HG03045 (cell line): Measurements from ENCODE around the gene CHIA.
"Not testable (repeated sequence)": the region's sequence is repeated elsewhere in the genome, so short reads cannot be mapped to it uniquely, and the experiment has no call there.

Experiments
- ATAC-seq: cut with Tn5 transposase; IDR thresholded peaks from one replicate; pipeline ENCODE4 v1.9.1; 2021; ENCODE audit warnings: mild to moderate bottlenecking, moderate library complexity; ENCODE audit not compliant: unreplicated experiment

The CHIA gene

DNA sequence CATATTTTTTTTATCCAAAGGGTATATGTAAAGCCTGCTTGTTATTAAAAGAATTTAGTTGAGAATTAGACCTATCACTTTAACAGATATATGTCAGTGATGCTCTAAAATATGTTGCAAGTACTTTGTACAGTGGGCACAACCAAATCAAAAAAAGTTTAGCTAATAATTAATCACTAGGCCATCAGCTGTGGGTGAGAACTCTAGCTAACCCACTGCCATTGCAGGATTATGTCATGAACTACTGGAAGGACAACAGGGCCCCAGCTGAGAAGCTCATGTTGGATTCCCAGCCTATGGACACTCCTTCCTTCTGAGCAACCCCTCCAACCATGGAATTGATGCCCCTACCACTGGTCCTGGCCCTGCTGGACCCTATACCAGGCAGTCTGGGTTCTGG is 6.8 kb upstream of the CHIA start:
- ATAC-seq = no peak

- ATAC-seq = no peak
Observed at GRCh38 chr1:111285879-111286278, 4.8 kb upstream of the CHIA start.

DNA sequence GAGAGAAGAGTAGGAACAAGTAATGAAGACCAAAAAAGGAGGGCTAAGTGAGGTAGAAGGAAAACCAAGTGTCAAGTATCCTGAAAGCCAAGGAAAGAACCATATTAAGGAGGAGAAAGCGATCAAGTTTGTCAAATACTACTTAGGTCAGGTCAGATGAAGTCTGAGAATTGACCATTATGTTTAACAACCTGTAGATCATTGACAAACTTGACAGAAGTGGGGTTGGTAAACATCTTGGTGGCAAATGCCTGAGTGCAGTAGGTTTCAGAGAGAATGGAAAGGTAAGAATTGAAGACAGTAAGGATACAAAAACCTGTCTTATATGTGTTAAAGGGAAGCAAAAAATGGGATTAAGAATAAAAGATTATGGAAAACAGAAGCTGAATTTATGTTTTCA is 3.7 kb upstream of the CHIA start:
- ATAC-seq = no peak

DNA sequence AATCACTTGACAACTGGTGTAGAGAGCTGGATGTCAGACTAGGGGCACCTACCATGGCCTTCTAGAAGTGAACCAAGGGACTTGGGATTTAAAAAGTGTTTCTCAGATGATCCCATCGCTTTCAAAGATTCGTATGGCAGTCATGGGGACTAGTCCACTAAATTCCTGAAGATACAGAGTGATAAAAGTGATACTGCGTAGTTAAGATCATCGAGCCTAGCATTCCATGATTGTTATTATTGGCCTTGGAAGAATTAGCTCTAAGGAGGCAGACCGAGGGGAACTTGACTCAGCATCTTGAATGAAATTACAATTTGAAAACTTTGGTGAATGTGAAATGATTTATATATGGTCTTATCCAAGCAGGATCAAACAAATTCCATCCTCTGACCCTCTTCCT is 1.3 kb upstream of the CHIA start:
- no peak for ATAC-seq

DNA sequence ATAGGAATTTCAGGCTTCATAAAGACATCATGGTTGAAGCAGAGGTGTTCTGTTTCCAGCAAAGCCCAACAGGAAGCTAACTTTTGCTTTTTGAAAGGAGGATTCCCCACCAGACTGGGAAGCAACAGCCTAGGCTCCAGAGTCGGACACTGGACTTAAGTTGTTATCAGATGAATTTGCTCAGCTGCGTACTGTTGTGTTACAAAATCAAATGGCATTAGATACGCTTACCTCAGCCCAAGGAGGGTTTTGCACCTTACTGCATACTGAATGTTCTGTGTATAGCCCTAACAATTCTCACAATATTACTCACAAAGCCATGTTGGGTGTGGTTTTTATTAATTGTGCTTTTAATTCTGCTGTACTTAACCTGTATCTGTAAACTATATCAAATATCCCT is 547 bp upstream of the CHIA start:
- ATAC-seq = no peak

GRCh38 chr1:111294390-111294789 is 3.7 kb downstream of the CHIA start:
- ATAC-seq = no peak

GRCh38 chr1:111302374-111302773 is 11.7 kb downstream of the CHIA start:
- no peak for ATAC-seq

DNA sequence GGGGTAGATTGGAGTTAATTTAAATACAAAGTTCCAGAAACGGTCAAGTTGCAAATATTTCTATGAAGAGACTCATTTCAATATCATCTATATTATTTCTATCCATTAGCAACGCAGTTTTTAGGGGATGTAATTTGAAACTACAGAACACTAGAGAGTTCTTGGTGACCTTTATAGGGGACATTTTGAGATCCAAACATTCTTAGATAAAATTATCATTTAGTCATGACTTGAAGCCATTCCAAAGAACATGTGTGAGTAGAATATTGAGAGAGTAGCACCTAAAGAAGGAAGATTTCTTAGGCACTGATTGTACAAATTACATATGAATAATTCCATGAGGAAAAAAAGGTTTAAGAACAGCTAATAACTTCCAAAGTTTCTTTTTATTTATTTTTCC is 19.0 kb downstream of the CHIA start:
- no peak for ATAC-seq

DNA sequence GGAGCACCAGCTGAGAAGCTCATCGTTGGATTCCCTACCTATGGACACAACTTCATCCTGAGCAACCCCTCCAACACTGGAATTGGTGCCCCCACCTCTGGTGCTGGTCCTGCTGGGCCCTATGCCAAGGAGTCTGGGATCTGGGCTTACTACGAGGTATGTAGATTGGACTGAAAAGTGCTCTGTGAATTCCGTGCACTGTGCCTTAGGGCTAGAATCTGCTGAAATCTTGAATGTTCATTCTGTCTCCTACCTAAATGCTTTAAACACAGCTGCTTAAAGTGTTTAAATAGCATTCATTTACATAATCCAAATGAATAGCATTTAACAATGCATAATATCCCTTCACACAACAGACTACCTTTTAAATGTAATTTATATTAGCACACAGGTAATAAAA is 27.9 kb downstream of the CHIA start:
- ATAC-seq = no peak

DNA sequence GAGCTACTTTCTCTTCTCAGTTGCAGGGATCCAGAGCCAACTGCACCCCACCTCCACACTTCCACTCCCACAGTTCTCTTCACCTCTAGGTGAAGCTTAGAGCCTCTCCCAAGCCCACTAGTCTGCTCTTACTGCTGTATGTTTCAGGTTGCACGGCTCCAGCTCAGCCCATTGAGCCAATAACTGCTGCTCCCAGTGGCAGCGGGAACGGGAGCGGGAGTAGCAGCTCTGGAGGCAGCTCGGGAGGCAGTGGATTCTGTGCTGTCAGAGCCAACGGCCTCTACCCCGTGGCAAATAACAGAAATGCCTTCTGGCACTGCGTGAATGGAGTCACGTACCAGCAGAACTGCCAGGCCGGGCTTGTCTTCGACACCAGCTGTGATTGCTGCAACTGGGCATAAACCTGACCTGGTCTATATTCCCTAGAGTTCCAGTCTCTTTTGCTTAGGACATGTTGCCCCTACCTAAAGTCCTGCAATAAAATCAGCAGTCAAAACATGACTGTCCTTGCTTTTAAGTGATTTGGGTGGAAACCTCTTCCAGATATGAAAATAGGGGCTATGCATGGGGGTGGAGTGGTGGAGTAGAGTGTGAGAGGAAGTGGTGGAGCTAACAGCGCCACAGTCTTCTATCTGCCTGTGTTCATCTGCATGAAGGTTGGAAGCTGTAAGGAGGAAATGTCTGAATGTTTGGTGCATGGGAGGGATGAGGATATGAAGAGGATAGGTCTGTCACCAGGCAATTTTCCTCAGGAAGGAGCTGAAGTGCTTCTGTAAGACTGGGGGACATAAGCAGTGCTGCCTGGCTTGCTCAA is 29.6 kb downstream of the CHIA start:
- ATAC-seq = no peak

GRCh38 chr1:111323231-111323630 is 32.6 kb downstream of the CHIA start:
- ATAC-seq = no peak

DNA sequence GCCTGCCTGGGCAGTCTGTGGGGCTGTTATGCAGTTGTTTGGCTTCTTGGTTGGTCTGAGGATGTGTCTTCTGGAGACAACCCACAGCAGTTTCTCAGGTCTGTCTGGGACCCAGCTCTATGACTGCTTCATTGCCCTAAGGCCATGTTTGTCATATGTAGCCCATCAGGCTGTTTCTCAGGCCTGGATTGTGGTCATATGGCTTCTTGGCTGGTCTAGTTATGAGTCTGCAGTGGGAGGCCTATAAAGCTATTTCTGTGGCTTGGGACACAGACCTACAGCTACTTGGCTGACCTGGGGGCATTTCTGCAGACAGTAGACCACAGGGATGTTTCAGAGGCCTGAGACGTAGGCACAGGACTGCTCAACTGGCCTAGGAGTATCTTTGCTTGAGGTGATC is 41.5 kb downstream of the CHIA start:
- ATAC-seq = peak; percentile 65

- no peak for ATAC-seq
Observed at GRCh38 chr1:111334169-111334568, 43.5 kb downstream of the CHIA start.

- not testable (repeated sequence) for ATAC-seq
Observed at GRCh38 chr1:111335214-111335877, 44.7 kb downstream of the CHIA start.

GRCh38 chr1:111338849-111339248 is 48.2 kb downstream of the CHIA start:
- not testable (repeated sequence) for ATAC-seq

- ATAC-seq = peak; percentile 92
Observed at GRCh38 chr1:111346089-111346885, 55.6 kb downstream of the CHIA start.

DNA sequence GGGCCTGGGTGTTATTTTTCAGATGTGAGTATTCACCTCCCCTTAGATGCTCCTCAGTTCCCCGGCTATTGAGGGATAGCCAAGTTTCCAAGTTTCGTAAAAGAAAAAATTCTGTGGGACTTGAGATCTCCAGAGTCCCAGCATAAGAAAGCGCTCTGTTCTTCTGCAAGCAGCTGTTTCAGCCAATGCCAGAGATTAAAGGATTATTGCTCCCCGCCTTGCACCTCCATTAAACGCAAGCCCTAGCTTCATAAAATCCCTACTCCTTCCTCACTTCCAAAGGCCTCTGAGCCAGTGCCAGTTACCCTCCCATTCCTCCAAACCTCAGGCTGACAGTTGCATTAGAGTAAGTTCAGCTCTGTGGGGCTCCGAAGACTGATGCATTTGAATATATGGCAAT is 56.4 kb downstream of the CHIA start:
- ATAC-seq = no peak

- no peak for ATAC-seq
Observed at GRCh38 chr1:111351700-111352099, 61.0 kb downstream of the CHIA start.

- no peak for ATAC-seq
Observed at GRCh38 chr1:111354584-111354983, 63.9 kb downstream of the CHIA start.

DNA sequence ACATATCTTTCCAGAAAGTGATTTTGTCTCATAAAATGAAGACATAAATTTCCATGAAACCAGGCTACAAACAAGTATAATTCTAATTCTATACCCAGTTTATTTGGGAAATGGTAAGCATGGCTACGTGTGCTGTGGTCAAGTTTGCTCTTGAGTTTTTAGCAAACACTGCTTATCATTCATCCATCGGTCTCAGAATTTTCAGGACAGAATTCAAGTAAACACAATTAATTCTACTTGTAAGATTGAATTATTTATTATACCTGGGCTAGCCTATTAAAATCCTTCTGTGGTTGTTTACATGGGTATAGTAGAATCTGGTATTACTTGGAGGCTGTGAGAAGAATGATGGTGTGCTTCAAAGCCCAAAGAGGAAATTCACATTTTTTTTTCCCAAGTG is 68.3 kb downstream of the CHIA start:
- no peak for ATAC-seq

DNA sequence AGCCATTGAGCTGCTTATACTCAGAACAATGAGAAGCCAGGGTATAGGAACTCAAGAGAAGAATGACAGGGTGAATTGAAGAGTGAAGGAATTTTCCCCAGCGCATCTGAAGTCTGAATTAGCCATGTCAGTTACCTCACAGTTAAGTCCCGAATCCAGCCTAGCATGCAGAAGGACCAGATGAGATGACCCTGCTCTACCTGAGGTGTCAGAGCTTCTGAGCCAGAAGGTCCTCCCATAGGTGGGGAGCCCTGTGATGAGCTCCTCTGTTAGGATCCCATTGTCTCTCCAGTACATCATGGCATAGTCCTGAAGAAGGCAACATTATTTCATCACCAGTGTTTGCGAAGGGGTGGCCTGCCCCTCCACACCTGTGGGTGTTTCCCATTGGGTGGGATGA is 68.7 kb downstream of the CHIA start:
- no peak for ATAC-seq

- ATAC-seq = not testable (repeated sequence)
Observed at GRCh38 chr1:111360257-111360656, 69.6 kb downstream of the CHIA start.
